ENCODE measurements around the gene LRRC63.

Gene LRRC63

DNA sequence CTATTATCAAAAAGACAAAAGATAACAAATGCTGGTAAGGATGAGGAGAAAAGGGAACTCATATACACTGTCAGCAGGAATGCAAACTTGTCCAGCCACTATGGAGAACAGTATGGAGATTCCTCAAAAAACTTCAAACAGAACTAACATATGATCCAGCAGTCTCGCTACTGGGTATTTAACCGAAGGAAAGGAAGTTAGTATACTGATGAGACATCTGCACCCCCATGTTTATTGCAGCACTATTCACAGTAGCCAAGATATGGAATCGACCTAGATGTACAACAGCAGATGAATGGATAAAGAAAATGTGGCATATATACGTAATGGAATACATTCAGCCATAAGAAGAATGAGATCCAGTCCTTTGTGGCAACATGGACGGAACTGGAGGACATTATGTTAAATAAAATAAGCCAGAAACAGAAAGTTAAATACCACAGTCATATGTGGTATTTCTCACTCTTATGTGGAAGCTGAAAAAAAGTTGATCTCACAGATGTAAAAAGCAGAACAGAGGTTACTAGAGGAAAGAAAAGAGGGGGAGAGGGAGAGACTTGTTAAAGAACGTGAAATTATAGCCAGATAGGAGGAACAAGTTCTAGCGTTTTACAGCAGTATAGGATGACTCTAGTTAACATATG, 92.1 kb downstream of the LRRC63 start:
- in situ Hi-C loops (cut with MboI; ENCODE audit: low sequenced_read_pairs): no loop called here

DNA sequence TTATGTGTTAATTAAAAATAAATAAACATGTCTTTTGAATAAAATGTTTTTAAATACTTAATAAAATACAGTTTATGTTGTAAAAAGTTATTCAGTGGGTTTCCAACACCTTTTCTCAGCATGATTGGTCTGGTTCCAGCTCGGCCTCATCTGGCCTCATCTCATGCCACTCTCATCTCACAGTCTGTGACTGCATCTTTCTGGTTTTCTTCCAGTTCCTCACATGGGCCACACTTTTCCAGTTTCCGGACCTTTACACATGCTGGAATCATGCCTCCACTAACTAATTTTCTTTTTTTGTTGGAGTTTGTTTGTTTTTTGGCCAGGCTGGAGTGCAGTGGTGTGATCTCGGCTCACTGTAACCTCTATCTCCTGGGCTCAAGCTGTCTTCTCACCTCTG, 92.8 kb downstream of the LRRC63 start:
- in situ Hi-C loops (cut with MboI; ENCODE audit: low sequenced_read_pairs): no loop called here

DNA sequence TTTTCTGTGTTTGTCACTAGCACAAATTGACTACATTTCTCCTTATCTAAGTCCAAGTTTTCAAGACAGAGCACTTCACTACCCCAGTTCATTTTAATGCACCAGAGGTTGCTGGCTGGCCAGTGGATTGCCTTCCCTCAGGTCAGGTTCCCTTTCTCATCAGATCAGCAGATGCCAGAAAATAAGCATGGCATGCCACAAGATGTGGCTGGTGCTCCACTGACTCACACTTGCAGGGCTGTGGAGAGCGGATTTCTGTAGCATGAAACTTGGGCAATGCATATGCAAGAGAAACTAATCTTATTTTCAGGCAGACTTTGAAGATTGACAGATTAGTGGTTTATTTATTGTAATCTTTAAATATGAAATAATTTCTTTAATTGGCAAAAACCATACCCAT, 95.8 kb downstream of the LRRC63 start:
- in situ Hi-C loops (cut with MboI; ENCODE audit: low sequenced_read_pairs): no loop called here

DNA sequence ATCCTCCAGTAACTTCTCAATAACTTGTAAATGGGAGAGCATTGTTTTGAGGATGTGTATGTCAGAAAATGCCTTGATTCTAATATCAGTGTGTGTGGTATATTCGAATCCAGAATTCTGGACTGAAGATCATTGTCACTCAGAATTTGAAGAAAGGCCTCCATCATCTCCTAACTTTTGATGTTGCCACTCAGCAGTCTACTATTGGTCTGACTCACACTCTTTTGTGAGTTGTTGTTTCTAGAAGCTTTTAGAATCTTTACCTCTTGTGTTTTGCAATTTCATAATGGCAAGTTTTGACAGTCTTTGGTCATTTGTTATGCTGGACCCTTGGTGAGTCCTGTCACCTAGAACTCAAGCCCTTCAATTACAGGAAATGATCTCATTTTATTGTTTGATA, 98.3 kb downstream of the LRRC63 start:
- in situ Hi-C loops (cut with MboI; ENCODE audit: low sequenced_read_pairs): no loop called here

DNA sequence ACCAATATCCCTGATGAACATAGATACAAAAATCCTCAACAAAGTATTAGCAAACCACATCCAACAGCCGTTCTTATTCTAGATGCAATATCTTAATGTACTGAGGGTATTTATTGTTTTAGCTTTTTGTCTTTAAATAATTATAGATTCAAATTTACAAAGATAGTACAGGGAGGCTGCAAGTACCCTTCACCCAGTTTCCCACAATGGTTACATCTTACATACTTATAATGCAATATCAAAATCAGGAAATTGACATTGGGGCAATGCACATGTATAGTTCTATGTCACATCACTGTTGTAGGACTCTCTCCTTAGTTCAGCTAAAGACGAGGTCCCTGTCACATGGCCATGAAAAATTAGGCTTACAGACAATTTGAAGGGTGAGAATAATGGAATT, 99.5 kb downstream of the LRRC63 start:
- in situ Hi-C loops (cut with MboI; ENCODE audit: low sequenced_read_pairs): no loop called here

DNA sequence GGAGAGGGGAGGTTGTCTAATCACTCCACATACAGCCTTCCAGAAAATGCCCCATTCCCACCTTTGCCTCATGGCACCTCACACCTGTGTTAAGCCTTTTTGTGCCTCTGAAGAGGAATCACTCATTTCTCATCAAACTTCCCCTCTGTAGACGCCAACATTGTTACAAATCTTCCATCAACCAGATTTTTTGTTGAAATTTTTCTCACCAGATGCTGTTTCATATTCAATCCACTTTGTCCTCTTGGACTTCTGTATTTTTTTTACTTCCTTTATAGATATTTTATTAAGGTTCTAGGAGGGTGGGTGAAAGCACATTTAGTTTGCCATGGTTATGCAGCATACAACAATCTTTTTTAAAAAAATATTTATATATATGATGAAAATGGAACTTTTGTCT, 101.3 kb downstream of the LRRC63 start:
- in situ Hi-C loops (cut with MboI; ENCODE audit: low sequenced_read_pairs): no loop called here

DNA sequence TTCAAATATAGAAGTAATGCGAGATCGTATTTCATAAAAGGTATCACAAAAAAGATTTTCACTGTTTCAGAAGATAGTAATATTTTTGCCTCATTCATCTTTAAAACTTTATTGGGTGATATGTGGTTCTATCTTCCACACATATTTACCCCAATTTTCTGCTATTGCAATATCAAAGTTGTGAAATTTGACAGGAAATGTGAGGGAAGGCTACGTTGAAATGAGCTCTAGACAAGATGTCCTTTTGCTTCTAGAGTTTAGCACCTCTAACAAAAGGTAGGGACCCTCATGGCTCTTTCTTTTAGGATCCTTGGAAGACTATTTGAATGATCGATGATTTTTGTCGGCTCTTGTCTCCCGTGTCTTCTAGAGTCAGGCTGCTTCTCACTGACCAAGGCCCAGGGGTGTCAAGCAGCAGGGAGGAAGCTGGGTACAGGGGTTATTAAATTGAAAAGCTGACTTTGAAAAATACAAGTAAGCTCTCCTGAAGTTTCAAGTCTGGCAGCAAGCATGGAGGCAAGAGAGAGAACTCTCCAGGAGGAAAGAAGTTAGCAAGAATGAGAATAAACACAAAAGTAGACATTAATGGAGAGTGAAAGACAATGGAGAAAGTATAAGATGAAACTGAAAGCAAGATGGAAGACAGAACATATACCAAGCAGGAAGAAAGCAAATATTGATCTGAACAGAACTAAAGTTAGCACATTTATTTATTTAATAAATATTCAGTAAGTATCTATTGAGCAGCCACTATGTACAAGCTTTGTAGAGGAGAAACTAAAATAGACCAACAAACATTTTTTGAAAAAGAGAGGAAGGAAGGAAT, 101.9 kb downstream of the LRRC63 start:
- in situ Hi-C loops (cut with MboI; ENCODE audit: low sequenced_read_pairs): no loop called here

DNA sequence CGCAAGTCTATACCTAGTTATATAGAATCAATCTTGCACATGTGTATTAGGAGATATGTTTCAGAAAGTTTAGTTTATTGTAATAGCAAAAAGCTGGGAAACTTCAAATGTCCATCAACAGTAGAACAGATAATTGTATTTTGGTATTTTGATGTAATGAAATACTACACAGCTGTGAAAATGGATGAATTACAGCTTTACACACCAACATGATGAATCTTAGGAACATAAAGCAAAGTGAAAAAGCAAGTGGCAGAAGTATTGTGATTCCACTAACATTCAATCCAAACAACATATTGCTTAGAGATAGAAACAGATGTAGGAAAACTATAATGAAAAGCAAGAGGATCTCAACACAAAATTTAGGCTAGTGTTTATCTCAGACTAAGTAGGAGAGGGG, 102.9 kb downstream of the LRRC63 start:
- in situ Hi-C loops (cut with MboI; ENCODE audit: low sequenced_read_pairs): no loop called here

DNA sequence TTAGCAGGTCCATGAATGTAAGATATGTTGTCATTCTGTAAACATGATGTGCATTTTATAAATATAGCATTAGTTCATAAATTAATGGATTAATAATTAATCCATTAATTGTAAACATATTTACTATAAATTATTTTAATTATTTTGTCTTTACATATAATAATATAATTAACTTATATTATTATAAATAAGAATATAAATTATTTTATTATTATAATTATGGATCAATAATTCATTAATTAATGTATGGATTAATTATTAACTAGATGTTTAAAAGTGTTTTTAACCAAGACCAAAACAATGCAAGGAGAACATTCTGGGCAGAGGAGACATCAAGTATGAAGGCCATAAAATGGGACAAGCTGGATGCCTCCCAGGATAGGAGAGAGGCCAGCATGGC, 103.3 kb downstream of the LRRC63 start:
- in situ Hi-C loops (cut with MboI; ENCODE audit: low sequenced_read_pairs): no loop called here

DNA sequence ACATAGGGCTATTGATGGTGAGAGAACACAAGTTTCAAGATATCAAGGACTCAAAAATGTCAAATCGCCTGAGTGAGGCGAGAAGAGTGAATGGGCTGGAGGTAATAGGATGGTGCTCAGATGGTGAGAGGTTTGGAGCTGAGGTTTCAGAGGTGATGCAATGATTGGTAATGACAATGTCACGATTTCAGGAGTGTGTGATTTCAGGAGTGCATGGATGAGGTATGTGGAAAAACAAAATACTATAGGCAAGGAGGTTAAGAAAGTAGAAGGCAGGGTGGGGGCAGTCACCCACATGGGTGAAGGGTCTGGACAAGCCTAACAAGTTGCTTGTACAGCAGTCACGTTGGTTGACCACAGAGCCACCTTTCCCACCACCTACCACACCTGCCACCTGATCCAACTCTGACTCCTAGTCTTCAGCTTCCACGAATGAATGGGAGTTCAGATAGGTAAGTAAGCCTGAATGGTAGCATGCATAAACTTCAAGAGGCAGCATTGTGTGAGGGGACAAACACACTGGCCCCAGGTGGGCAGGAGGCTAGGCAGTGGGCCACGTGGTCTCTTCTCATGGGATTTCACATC, 103.9 kb downstream of the LRRC63 start:
- in situ Hi-C loops (cut with MboI; ENCODE audit: low sequenced_read_pairs): no loop called here

DNA sequence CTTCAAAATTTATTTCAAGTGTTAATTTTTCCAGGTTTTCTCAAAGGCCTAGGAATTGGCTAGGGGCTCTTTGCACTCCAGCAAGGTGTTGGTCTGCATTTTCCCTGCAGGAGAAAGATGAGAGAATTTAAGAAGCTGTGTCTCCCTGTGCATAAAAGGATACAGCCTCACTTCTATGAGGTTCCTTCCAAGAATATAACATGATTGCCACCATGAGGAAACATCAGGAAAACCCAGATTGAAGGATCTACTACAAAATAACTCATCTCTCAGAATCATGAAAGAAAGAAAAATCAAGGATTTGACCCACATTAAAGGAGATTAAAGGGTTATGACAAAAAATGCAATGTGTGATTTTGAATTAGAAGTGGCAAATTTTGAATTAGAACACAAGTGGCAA, 105.4 kb downstream of the LRRC63 start:
- in situ Hi-C loops (cut with MboI; ENCODE audit: low sequenced_read_pairs): no loop called here

DNA sequence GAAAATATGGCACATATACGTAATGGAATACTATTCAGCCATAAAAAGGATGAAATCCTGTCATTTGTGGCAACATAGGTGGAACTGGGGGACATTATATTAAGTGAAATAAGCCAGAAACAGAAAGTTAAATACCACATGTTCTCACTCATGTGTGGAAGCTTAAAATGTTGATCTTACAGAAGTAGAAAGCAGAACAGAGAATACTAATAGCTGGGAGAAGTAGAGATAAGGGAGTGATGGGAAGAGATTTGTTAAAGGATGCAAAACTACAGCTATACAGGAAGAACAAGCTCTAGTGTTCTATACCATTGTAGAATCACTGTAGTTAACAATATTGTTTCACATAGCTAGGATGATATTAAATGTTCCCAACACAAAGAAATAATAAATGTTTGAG, 107.3 kb downstream of the LRRC63 start:
- in situ Hi-C loops (cut with MboI; ENCODE audit: low sequenced_read_pairs): no loop called here

DNA sequence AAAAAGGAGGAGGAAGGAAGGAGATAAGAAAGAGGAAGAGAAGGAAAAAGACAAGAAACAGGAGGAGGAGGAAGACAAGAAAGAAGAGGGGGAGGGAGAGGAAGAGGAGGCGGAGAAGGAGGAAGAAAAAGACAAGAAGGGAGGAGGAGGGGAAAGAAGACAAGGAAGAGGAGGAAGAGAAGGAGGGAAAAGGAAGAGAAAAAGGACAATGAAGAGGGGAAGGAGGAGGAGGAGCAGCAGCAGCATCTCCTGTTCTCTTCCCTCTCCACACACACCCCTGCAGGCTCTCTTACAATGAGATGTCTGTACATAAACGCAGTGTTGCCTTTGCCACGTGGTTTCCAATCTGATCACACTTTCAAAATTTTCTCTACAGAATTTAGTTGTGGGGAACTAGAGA, 108.7 kb downstream of the LRRC63 start:
- in situ Hi-C loops (cut with MboI; ENCODE audit: low sequenced_read_pairs): no loop called here

DNA sequence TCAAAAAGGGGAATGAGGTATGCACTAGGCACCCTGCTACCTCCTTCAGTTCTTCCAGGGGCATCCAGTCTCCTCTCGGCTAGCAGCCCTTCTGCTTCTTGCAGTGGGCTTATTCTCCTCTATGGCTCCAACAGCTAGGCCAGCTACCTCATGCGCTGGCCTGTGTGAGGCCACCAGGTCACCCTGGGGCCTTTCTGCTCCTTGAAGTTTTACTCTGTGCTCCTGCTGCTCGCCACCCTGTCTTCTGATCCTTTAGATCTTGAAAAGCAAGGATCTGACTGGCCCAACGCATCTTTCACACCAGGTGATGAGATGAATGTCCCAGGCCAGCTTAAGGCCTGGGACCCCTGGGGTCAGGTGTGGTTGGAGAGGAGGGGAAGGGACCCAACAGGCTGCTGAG, 109.1 kb downstream of the LRRC63 start:
- in situ Hi-C loops (cut with MboI; ENCODE audit: low sequenced_read_pairs): no loop called here

DNA sequence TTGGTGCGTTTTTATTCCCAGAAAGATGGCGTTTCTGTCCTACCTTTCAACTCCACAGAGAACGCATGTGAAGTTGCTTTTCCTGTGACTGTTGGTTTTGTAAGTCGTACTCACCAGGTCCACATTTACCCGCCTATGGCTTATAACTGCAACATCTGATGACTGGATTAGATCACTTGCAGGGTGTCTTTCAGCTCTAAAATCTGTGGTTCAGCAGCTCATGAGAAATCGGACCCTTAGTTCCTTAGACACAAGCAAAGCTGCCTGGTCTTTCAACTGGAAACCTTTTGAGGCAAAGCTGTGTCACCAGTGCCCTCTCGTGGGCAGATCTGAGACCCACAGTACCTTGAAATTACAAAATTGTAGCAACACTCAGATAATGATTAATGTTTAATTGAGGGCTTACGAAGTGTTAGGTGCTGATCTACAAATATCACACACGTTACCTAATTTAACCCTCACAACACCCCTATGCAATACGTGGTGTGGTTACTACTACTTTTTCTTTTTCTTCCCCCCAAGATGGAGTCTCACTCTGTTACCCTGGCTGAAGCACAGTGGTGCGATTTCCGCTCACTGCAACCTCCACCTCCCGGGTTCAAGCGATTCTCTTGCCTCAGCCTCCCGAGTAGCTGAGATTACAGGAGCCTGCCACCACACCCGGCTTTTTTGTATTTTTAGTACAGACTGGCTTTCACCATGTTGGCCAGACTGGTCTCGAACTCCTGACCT, 109.9 kb downstream of the LRRC63 start:
- in situ Hi-C loops (cut with MboI; ENCODE audit: low sequenced_read_pairs): no loop called here

DNA sequence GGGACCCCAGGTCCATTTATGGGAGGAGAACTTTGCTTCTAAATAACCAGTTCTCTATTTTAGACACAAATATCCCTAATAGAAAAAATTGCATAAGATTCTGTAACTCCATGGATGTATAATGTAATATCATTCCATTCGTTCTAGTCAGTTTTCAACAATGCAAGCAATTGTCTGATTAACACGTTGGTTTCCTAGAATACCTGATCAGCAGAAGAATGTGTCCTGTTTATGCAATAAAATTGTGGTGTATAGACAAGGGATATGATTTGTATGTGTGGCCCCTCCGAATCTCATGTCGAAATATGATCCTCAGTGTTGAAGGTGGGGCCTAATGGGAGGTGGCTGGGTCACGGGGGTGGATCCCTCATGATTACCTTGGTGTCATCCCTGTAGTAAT, 113.2 kb downstream of the LRRC63 start:
- in situ Hi-C loops (cut with MboI; ENCODE audit: low sequenced_read_pairs): no loop called here

Data from HL-60/S4 treated with retinoic acid at 250 ng/mL for 4 days and 3 days (cell line).